ENCODE results near the gene MYL6.

Gene MYL6
- 500 to 875 (median 749) reads per million in 17 experiments for total RNA-seq

DNA sequence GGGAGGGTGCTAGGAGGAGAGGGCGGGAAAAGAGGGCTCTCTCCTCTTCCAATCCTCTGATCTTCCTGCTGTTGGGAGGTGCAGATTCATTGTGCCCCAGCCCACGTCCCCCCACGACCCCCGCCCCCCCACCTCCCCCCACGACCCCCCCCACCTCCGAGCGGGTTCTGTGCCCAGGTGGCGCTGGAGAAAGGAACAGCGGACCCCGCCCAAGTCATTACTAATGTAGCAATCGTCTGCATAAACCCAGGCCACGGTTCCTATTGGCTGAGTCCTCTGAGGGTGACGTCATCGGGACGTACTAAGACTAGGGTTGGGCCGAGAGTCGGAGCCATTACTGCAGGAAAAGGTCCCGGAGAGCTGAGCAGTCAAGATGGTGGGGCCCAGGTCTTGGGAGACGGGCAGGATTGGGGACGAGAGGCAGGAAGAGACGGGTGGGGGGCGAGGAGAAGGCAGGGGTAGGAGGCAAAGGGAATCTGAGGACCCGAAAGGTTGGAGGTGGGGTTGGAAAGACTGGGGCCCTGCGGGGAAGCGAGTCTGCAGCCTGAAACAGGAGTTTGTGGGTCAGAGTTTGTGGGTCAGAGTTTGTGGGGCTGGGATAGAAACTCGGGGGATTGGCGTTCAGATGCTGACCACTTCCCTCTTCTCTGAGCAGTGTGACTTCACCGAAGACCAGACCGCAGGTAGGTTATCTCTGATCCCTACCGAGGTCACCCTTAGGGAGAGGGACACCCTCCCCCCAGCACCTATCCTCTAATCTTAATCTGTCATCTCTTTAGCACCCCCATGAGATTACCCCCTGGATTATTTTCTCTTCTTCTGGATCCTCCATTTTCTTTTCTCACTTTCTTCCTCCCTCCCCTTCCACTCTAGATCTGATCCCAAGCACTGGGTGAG lies at the start of gene MYL6:
MYL6 (plus strand) TSS at position 331 of the 897 bp plus-strand sequence; CDS start at position 374, 43 bp downstream.
- DNase-seq = peak; percentile 95 to 99 (median 98)

DNA sequence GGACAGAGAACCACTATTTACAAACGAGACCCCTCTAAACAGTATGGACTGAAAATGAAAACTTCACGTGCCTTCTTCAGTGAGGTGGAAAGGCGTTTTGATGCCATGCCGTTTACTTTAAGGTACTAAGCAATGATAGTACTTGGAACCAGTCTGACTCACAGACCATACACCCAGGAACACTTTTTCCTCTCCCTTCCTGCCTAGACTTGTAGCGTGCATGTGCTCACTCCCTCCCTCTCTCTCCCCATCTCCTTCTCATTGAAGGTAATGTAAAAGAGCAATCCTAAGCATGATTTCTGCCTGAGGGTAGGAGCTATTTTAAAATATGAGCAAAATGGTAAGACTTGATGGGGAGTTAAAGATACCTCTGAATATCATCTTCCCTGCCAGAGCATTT lies 47.6 kb upstream of the MYL6 start:
- no peak for DNase-seq

DNA sequence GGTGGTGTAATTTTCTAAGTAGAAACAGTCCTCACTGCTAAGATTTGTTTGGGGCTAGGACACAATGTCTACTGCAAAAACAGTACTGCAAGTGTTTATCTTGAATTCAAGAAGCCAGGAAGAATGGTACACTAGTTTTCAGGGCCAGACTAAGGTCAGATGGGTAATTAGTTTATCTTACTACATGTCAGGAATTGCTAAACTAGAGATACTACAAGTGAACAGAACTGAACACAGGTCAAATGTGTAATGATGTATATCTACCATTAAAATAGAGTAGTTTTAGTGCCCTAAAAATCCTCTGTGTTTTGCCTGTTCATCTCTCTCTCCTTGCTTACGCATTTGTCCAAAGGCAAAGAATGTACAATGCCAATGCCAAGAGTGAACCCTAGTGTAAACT lies 44.1 kb upstream of the MYL6 start:
- no peak for DNase-seq

GRCh38 chr12:56115329-56115728 lies 42.8 kb upstream of the MYL6 start:
- DNase-seq = no peak

- peak; percentile 97 to 98 (median 98) for DNase-seq
Observed at GRCh38 chr12:56116267-56117081, 41.7 kb upstream of the MYL6 start, which contains the start of gene RPL41. Gene RPL41, plus strand, starts transcription at chr12:56116633.

DNA sequence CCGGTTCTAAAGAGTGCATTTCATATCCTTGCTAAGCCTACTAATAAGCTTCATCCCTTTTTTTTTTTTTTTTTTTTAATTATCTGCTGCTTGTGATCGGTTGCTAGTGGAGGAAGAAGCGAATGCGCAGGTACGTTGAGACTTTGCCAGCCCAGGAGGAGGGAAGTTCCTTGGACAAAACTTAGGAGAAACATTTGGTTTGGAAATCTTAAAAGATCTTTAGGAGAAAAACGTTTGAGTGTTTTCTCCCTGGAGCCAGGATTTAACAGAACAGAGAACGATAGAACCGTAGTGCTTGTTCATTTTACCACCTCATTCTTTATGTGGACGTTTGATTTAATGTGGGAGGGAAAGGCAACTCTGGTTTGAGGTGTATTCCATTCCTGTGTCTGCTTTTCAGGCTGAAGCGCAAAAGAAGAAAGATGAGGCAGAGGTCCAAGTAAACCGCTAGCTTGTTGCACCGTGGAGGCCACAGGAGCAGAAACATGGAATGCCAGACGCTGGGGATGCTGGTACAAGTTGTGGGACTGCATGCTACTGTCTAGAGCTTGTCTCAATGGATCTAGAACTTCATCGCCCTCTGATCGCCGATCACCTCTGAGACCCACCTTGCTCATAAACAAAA lies 41.0 kb upstream of the MYL6 start:
- DNase-seq = peak in 2 of 4 experiments; percentile 21 to 29

- peak; percentile 98 to 100 (median 98) for DNase-seq
Observed at GRCh38 chr12:56117778-56118687, 40.1 kb upstream of the MYL6 start, which contains the start of gene ZC3H10. Gene ZC3H10, plus strand, starts transcription at chr12:56118266. Its CDS starts 2,297 bp downstream, at chr12:56120563.

GRCh38 chr12:56118688-56119357 lies 39.3 kb upstream of the MYL6 start:
- DNase-seq = peak; percentile 45 to 67 (median 62)

DNA sequence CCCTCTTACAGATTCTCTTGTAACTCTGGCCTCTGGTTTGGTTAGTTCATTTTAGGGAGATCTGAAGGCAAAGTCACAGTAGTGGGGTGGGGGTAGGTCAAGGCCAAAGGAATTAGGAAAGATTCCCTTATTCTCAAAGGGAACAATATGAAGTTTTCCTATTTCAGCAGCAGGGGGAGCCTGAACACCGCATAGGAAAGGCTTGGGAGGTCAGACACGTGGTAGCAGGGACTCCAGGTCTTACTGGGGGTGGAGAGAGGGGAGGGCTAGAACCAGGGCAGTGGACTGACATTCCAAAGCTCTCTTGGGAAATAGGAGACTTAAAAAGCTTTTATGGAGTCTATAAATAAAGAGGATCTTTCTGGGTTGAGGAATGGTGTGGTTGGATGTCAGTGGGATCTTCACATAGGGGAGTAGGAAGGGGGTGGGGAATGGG lies 38.8 kb upstream of the MYL6 start:
- peak; percentile 80 to 91 (median 87) for DNase-seq

DNA sequence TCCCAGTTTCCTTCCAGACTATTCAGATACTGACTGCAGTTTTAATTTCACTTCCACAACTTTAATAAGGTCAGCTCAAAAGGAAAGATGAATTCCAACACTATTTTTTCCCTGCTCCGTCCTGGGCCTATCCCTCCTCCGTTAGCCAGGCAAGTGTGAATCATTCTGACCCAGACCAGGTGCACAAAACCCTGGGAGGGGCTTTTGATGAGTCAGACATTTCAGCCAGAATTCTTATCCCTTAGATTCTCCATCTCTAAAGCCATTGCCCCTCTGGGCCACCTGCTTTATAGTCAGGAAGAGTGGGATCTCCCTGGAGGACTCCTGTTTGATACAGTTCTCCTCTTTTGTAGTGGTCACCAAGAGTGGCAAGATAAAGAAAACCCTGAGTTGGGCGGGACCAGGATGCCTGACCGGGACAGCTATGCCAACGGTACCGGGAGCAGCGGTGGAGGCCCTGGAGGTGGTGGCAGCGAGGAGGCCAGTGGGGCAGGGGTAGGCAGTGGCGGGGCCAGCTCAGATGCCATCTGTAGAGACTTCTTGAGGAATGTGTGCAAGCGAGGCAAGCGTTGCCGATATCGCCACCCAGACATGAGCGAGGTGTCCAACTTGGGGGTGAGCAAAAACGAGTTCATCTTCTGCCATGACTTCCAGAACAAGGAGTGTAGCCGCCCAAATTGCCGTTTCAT lies 37.9 kb upstream of the MYL6 start:
- DNase-seq = no peak

- no peak for DNase-seq
Observed at GRCh38 chr12:56121204-56121870, 36.8 kb upstream of the MYL6 start.

DNA sequence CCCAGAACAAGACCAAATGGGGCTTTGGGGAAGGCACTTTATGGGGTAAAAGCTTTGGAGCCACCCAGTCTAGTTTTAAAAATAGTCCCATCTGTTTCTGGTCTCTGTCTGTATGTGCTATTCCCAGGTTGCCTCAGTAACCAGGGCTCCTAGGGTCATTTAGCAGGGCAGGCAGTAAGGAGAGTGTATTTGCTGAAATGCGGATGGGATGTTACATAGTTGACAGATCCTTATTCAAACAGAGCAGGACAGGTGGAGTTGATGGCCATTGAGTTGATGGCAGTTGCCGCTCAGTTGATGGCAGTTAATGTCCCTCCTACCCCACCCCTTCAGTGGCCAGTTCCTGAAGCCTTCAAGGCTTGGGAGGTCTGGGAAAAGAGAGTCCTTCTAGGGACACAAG lies 35.5 kb upstream of the MYL6 start:
- no peak for DNase-seq

DNA sequence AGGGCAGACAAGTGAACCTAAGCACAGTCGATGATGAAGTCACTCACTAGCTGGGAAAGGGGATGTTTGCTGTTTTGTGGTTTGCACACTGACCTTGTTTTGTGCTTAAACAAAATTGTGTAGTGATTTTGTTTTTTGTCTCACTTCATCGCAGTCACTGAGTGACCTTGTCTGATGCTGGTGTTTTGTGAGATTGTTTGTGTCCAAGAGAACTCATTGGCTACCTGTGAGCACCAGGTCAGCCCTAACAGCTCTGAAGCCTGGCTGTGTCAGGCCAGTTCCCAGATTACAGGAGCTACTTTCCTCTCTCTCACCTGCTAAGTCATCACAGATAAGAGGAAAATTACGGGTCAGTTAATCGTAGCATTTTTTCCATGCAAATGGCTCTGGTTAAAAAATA lies 34.0 kb upstream of the MYL6 start:
- no peak for DNase-seq

DNA sequence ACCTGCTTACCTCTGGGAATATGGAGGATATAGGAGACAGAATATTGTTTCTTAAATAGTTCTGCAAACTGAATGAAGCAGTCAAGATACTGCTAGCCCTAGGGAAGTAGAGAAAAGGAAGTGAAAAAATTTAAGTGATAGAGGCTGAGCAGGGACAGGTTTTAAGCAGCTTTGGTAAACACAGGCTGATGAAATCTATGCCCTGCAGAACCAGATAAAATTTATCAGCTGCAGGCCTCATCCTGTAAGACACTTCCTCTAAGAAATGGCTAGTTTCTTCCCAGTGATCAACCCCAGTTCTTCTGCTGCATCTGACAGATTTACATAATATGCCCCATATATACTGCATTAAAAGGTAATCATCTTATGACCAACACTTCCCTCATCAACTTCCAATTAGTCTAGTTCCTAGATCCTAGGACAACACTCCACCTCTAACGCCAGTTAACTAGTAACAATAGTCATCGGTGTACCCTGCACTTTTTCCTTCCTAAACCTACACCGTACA lies 31.4 kb upstream of the MYL6 start:
- DNase-seq = peak; percentile 19 to 65 (median 47)

DNA sequence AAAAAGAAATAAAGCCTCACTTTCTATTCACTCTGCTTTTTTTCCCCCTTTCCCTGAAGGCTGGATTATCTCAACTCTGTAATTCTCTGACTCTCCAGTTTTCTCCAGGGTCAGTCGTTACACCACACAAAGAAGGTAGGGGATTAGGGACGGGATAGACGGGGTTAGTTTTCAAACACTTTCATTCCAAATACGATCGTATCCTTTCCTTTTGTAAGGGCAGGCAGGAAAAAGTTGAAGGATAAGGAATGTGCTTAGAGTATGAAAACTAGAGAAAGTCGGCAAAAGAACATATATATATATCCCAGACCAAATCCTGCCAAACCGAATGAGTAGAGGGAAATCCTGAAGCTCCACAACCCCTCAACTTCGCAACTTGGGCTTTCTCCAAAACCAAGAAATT lies 30.7 kb upstream of the MYL6 start:
- DNase-seq = no peak

- DNase-seq = peak; percentile 99 to 100 (median 99)
Observed at GRCh38 chr12:56127888-56128669, 30.1 kb upstream of the MYL6 start, which contains the start of gene ESYT1. Gene ESYT1, plus strand, starts transcription at chr12:56128267. Its CDS starts 53 bp downstream, at chr12:56128320.

- DNase-seq = peak; percentile 19 to 55 (median 43)
Observed at GRCh38 chr12:56128670-56129205, 29.4 kb upstream of the MYL6 start.
